Measurements from ENCODE around the gene UNC5A. TPM values are rescaled to one million over a fixed set of nuclear protein-coding genes. Genes with fewer than 3 reads are reported as not detected.

The UNC5A gene
- 0.48 TPM for polyA plus RNA-seq (2013, experiment 1 of 2)
- 0.56 TPM for polyA plus RNA-seq (2013, experiment 2 of 2)

DNA sequence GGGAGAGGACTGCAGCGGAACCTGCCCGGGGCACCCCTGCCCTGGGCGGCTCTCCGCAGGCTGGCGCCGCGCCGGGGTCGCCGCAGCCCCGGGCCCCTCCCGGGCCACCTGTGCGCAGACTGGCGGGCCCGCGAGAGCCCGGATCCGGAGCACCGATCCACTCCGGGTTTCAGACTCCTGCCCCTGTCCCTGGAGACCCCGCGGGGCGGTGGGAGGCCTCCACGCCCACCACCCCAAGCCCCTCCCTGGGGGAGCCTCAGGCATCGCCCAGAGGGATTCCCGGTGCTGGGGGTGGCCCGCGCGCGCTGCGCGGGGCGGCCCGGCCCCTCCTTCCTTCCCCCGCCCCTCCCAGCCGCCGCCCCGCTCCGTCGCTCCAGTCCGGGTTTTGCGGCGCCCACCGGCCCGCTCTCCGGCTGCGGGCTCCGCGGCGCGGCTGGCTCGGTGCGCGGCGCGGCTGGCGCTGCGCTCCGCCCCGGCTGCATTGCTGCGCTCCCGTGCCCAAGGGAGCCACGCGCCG is at the start of gene UNC5A:
Gene UNC5A, plus strand, starts transcription at position 479 of the 517 bp plus-strand sequence. CDS start 192 bp downstream, outside the sequence.
- Histone ChIP-seq H3K4me1 (ENCODE audit: control insufficient read depth, insufficient read depth, low read length, poor library complexity, severe bottlenecking) (peaks cover 5% of the 10 kb centered on the region), H3K27ac (ENCODE audit: low read depth, low read length, severe bottlenecking) (no peak within 1 kb of the TSS), H3K4me3 (ENCODE audit: extremely low read depth, insufficient read depth, low read length, poor library complexity, severe bottlenecking) (peak within 1 kb of the TSS; percentile 37), H3K9me3 (ENCODE audit: control insufficient read depth, low read length) (no peaks in the 10 kb centered on the region), H3K36me3 (ENCODE audit: control insufficient read depth, insufficient read depth, low read length) (no peaks in the 10 kb centered on the region)
- WGBS, 2 experiments (ENCODE audit: insufficient coverage in 2 of 2) = 0% methylated on average over 32 to 37 of the region's 65 CpGs

DNA sequence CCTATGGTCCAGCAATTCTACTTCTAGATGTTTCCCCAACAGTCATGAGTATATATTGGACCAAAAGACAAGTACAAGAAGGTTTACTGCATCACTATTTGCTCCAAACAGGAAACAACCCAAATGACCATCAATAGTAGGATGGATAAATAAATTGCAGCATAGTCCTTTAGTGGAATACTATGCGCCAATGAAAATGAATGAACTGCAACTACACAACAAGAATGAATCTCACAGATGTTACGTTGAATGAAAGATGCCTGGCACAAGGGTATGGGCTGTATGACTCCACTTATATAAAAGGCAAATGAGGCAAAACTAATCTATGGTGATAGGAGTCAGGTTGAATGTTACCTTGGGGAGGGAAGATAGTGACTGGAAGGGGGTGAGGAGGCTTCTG is 48.6 kb upstream of the UNC5A start:
- H3K4me3 ChIP-seq (ENCODE audit: extremely low read depth, insufficient read depth, low read length, poor library complexity, severe bottlenecking) = no peak overlapping the region
- whole genome bisulfite sequencing, 2 experiments (ENCODE audit: insufficient coverage in 2 of 2) = no CpG with 5 or more reads among the region's 2 CpGs

DNA sequence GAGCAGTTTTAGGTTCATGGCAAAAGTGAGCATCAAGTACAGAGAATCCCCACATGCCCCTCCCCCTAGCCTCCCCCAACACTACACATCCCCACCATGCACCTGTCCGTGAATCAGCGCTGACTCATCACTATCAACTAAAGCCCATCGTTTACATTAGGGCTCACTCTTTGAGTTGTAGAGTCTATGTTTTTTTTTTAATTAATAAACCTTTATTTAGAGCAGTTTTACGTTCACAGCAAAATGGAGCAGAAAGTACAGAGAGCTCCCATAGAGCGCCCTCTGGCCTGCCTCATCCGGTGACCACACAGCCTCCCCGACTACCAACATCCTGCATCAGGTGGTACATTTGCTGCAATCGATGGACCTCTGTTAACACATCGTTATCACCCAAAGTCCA is 47.9 kb upstream of the UNC5A start:
- H3K27ac ChIP-seq (ENCODE audit: low read depth, low read length, severe bottlenecking) = no peak overlapping the region
- no peak overlapping the region for H3K4me3 ChIP-seq (ENCODE audit: extremely low read depth, insufficient read depth, low read length, poor library complexity, severe bottlenecking)
- no peaks in the 10 kb centered on the region for H3K36me3 ChIP-seq (ENCODE audit: control insufficient read depth, insufficient read depth, low read length)
- H3K9me3 ChIP-seq (ENCODE audit: control insufficient read depth, low read length) = peaks cover 4% of the 10 kb centered on the region
- no peaks in the 10 kb centered on the region for H3K4me1 ChIP-seq (ENCODE audit: control insufficient read depth, insufficient read depth, low read length, poor library complexity, severe bottlenecking)
- 61 to 78% methylated on average over 4 to 5 of the region's 9 CpGs for WGBS, 2 experiments (ENCODE audit: insufficient coverage in 2 of 2)

More for the DNA sequence above, 48.6 kb upstream of the UNC5A start:
- H3K4me1 ChIP-seq (ENCODE audit: control insufficient read depth, insufficient read depth, low read length, poor library complexity, severe bottlenecking) = no peaks in the 10 kb centered on the region
- no peaks in the 10 kb centered on the region for H3K36me3 ChIP-seq (ENCODE audit: control insufficient read depth, insufficient read depth, low read length)
- H3K9me3 ChIP-seq (ENCODE audit: control insufficient read depth, low read length) = peaks cover 4% of the 10 kb centered on the region
- H3K27ac ChIP-seq (ENCODE audit: low read depth, low read length, severe bottlenecking) = no peak overlapping the region

DNA sequence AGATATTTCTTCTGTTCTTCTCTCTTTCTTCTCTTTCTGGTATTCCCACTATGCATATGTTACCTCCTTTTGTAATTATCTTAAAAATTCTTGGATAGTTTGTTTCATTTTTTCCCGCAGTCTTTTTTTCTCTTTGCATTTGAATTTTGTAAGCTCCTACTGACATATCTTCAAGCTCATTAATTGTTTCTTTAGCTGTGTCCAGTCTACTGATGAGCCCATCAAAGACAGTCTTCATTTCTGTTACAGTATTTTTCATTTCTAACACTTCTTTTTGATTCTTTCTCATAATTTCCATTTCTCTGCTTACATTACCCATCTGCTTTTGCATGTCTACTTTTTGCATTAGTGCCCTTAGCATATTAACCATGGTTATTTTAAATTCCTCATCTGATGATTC is 44.7 kb upstream of the UNC5A start:
- WGBS, 2 experiments (ENCODE audit: insufficient coverage in 2 of 2) = 88 to 100% methylated on average over 1 of the region's 1 CpG
- Histone ChIP-seq H3K9me3 (ENCODE audit: control insufficient read depth, low read length) (peaks cover 4% of the 10 kb centered on the region), H3K4me1 (ENCODE audit: control insufficient read depth, insufficient read depth, low read length, poor library complexity, severe bottlenecking) (no peaks in the 10 kb centered on the region), H3K4me3 (ENCODE audit: extremely low read depth, insufficient read depth, low read length, poor library complexity, severe bottlenecking) (no peak overlapping the region), H3K36me3 (ENCODE audit: control insufficient read depth, insufficient read depth, low read length) (no peaks in the 10 kb centered on the region), H3K27ac (ENCODE audit: low read depth, low read length, severe bottlenecking) (no peak overlapping the region)

DNA sequence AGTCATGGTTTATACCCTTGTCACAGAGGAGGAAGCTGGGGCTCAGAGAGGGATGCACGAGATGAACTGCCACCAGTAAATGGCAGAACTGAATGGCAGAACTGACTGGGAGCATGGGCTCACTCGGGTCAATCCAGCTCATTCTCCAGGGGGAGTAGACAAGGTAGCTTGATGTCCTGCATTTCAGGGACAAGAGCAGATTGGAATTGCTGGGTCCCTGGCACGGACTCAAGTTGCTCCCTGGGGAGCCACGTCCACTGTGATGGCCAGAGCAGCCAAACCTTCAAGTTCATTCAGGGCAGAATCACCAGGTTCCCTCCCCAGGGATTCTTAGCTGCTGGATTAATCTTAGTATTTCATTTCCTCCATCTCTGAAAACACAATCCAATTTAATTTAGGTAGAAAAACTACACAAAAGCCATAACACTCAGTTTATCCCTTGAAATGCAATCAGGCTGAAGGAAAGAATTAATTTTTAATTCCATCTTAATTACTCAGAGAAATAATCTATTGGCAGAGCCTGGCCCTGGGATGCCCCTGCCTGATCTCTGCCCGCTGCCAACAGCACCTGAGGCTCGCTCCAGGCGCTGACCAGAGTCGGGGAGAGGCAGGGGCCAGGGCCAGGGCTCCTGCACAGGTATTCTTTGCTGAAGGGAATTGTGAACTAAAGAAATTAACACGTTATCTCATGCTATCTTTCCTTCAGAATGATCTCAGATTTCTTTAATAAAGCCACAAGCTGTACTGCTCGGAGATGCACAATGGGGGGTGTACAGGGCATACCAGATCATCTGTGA is 42.0 kb upstream of the UNC5A start:
- no peaks in the 10 kb centered on the region for H3K36me3 ChIP-seq (ENCODE audit: control insufficient read depth, insufficient read depth, low read length)
- no peaks in the 10 kb centered on the region for H3K4me1 ChIP-seq (ENCODE audit: control insufficient read depth, insufficient read depth, low read length, poor library complexity, severe bottlenecking)
- WGBS, 2 experiments (ENCODE audit: insufficient coverage in 2 of 2) = 82 to 86% methylated on average over 8 to 9 of the region's 10 CpGs

DNA sequence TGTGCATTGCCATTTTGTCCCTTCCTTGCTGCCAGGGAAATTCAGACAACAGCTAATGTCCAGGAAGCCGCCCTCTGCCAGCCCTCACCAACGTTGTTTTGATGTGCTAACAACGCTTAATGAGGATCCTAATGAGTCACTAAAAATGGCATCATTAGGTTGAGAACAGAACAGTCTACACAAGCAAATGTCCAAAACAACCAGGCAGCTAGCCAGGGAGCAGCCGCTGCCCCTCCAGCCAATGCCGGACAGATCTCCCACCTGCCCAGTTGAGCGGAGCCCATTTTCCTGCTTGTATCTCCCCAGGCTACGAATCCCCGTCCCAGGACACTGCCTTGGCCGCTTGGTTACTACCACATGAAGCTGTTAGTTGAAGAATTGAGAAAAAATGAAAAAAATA is 40.4 kb upstream of the UNC5A start:
- Histone ChIP-seq H3K4me1 (ENCODE audit: control insufficient read depth, insufficient read depth, low read length, poor library complexity, severe bottlenecking) (no peaks in the 10 kb centered on the region), H3K36me3 (ENCODE audit: control insufficient read depth, insufficient read depth, low read length) (no peaks in the 10 kb centered on the region), H3K9me3 (ENCODE audit: control insufficient read depth, low read length) (peaks cover 4% of the 10 kb centered on the region), H3K4me3 (ENCODE audit: extremely low read depth, insufficient read depth, low read length, poor library complexity, severe bottlenecking) (no peak overlapping the region), H3K27ac (ENCODE audit: low read depth, low read length, severe bottlenecking) (no peak overlapping the region)
- WGBS, 2 experiments (ENCODE audit: insufficient coverage in 2 of 2) = 89 to 93% methylated on average over 9 of the region's 9 CpGs

More for the DNA sequence above, 42.0 kb upstream of the UNC5A start:
- Histone ChIP-seq H3K9me3 (ENCODE audit: control insufficient read depth, low read length) (peaks cover 4% of the 10 kb centered on the region), H3K4me3 (ENCODE audit: extremely low read depth, insufficient read depth, low read length, poor library complexity, severe bottlenecking) (no peak overlapping the region), H3K27ac (ENCODE audit: low read depth, low read length, severe bottlenecking) (no peak overlapping the region)

DNA sequence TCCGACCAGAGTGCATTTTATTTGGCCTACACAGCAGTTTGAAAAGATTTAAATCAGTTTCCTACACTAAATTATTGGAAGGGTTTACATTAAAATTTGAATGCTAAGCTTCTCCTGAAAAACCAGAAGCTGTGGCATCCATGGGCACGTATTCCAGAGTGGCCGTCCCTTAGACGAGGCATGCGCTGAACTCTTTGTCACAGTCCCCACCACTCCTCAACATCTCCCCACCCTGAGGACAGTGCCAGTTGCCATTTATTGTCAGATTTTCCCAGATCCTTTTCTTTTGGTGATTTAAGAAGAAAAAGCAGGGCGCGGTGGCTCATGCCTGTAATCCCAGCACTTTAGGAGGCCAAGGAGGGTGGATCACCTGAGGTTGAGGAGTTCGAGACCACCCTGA is 39.9 kb upstream of the UNC5A start:
- H3K36me3 ChIP-seq (ENCODE audit: control insufficient read depth, insufficient read depth, low read length) = no peaks in the 10 kb centered on the region
- H3K4me3 ChIP-seq (ENCODE audit: extremely low read depth, insufficient read depth, low read length, poor library complexity, severe bottlenecking) = no peak overlapping the region
- WGBS, 2 experiments (ENCODE audit: insufficient coverage in 2 of 2) = 88% methylated on average over 3 to 6 of the region's 8 CpGs
- peaks cover 4% of the 10 kb centered on the region for H3K9me3 ChIP-seq (ENCODE audit: control insufficient read depth, low read length)
- H3K4me1 ChIP-seq (ENCODE audit: control insufficient read depth, insufficient read depth, low read length, poor library complexity, severe bottlenecking) = no peaks in the 10 kb centered on the region
- H3K27ac ChIP-seq (ENCODE audit: low read depth, low read length, severe bottlenecking) = no peak overlapping the region

DNA sequence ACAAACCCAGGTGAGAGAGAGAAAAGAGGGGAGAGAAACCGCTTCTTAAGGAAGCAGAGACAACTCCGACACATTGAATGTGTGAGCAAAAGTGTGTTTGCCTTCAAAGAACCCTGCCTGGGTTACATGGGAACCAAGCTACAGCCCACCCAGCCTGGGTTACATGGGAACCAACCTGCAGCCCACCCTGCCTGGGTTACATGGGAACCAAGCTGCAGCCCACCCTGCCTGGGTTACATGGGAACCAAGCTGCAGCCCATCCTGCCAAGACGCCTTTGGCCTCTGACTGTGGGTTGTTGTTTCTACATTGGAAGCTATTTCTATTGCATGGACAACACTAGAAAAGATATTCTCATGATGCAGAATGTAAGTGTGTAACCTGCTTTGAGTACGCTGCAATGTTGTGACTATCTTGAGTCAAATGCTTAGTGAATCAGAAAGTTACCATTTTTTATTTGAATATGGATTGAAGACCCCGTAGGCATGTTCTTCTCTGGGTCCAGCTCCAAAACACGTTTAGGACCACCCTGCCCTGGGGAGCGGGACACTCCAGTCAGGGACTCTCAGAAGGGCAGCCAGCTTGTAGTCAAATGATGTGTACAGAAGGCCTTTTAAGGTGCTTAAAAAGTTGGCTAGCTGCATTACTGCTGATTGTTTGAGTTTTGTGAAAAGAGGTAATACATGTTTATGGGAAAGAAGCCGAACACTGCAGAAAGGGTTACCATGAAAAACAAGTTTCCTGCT is 39.1 kb upstream of the UNC5A start:
- no peaks in the 10 kb centered on the region for H3K9me3 ChIP-seq (ENCODE audit: control insufficient read depth, low read length)
- H3K36me3 ChIP-seq (ENCODE audit: control insufficient read depth, insufficient read depth, low read length) = no peaks in the 10 kb centered on the region
- no peaks in the 10 kb centered on the region for H3K4me1 ChIP-seq (ENCODE audit: control insufficient read depth, insufficient read depth, low read length, poor library complexity, severe bottlenecking)
- no peak overlapping the region for H3K27ac ChIP-seq (ENCODE audit: low read depth, low read length, severe bottlenecking)
- H3K4me3 ChIP-seq (ENCODE audit: extremely low read depth, insufficient read depth, low read length, poor library complexity, severe bottlenecking) = no peak overlapping the region
- 86 to 87% methylated on average over 5 to 7 of the region's 8 CpGs for WGBS, 2 experiments (ENCODE audit: insufficient coverage in 2 of 2)

DNA sequence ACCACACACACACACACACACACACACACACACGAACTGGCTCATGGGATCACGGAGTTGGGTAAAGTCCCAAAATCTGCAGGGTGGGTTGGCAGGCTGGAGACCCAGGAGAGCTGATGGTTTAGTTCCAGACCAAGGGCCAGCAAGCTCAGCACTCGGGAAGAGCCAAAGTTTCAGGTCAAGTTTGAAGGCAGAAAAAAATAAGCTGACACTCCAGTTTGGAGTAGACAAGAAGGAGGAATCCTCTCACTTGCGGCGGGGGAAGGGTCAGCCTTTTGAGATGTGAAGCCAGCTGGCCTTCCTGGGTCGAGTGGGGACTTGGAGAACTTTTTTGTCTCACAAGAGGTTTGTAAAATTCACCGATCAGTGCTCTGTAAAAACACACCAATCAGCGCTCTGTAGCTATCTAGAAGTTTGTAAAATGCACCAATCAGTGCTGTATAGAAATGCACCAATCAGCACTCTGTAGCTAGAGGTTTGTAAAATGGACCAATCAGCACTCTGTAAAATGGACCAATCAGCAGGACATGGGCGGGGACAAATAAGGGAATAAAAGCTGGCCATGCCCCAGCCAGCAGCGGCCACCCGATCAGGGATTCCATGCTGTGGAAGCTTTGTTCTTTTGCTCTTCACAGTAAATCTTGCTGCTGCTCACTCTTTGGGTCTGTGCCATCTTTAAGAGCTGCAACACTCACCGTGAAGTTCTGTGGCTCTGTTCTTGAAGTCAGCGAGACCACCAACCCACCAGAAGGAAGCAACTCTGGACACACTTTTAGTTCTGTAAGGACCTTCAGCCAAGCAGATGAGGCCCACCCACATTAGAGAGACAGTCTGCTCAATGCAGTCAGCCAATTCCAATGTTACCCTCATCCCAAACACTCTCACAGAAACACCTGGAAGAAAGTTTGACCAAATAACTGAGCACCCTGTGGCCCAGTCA is 37.8 kb upstream of the UNC5A start:
- WGBS, 2 experiments (ENCODE audit: insufficient coverage in 2 of 2) = 80 to 84% methylated on average over 12 to 13 of the region's 13 CpGs
- Histone ChIP-seq H3K9me3 (ENCODE audit: control insufficient read depth, low read length) (no peaks in the 10 kb centered on the region), H3K27ac (ENCODE audit: low read depth, low read length, severe bottlenecking) (no peak overlapping the region), H3K4me3 (ENCODE audit: extremely low read depth, insufficient read depth, low read length, poor library complexity, severe bottlenecking) (no peak overlapping the region), H3K4me1 (ENCODE audit: control insufficient read depth, insufficient read depth, low read length, poor library complexity, severe bottlenecking) (no peaks in the 10 kb centered on the region), H3K36me3 (ENCODE audit: control insufficient read depth, insufficient read depth, low read length) (no peaks in the 10 kb centered on the region)

DNA sequence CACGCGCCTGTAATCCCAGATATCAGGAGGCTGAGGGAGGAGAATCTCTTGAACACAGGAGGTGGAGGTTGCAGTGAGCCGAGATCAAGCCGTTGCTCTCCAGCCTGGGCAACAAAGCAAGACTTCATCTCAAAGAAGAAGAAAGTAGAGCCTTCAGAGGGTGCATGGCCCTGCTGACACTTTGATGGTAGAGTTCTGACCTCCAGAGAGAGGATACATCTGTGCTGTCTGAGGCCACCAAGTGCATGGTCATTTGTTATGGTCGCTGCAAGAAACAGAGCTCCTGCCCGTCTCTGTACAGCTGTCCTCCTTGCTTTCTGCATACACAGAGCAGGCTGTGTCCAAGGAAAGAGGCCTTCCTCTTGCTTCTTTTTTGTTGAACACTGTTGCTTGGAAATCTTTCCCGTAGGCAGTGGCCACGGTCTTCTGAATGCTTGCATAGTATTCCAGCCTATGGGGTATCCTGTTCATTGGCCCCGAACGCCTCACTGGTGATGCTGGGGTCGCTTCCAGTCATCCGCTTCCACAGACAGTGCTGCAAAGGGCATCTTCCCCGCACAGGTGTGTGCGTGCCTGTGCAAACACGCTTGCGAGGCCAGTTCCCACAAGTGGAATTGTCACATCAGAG is 36.8 kb upstream of the UNC5A start:
- Histone ChIP-seq H3K27ac (ENCODE audit: low read depth, low read length, severe bottlenecking) (no peak overlapping the region), H3K4me1 (ENCODE audit: control insufficient read depth, insufficient read depth, low read length, poor library complexity, severe bottlenecking) (no peaks in the 10 kb centered on the region), H3K9me3 (ENCODE audit: control insufficient read depth, low read length) (no peaks in the 10 kb centered on the region), H3K36me3 (ENCODE audit: control insufficient read depth, insufficient read depth, low read length) (no peaks in the 10 kb centered on the region), H3K4me3 (ENCODE audit: extremely low read depth, insufficient read depth, low read length, poor library complexity, severe bottlenecking) (no peak overlapping the region)
- WGBS, 2 experiments (ENCODE audit: insufficient coverage in 2 of 2) = 93 to 96% methylated on average over 14 of the region's 16 CpGs
